ENCODE measurements around the gene CCDC134.

The CCDC134 gene

GRCh38 chr22:41753984-41754383 is 46.5 kb upstream of the CCDC134 start:
- POLR2A ChIA-PET, result interaction anchor here (0.6 kb wide), 1 partner anchor 126 kb away, joined by 4 read pairs; no protein-coding TSS in a partner anchor
- CTCF ChIA-PET, result interaction anchor here (0.7 to 2.5 kb wide), 4 partner anchors 9 to 105 kb away, joined by 3 to 8 read pairs (median 6); no protein-coding TSS in a partner anchor
- no peak overlapping the region for H3K4me3 ChIP-seq (ENCODE audit: low read depth, low read length)
- H3K4me1 ChIP-seq (ENCODE audit: control insufficient read depth, insufficient read depth, low read length), result no peaks in the 10 kb centered on the region
- no peaks in the 10 kb centered on the region for H3K9me3 ChIP-seq (ENCODE audit: control insufficient read depth, insufficient read depth, low read depth, low read length)
- no peaks in the 10 kb centered on the region for H3K36me3 ChIP-seq (ENCODE audit: control insufficient read depth in 2 of 2, insufficient read depth in 1 of 2, low read length in 2 of 2)
- no peak overlapping the region for H3K27ac ChIP-seq (ENCODE audit: extremely low read depth, low read depth, low read length)
- TF ChIP-seq ZNF837 (tag by site-specific recombination; IDR thresholded peaks at IDR 0.05) (no peak), ZNF529 (tag by site-specific recombination; IDR thresholded peaks at IDR 0.05; ENCODE audit: insufficient replicate concordance) (no peak), ZIC2 (tag by site-specific recombination; IDR thresholded peaks at IDR 0.05) (no peak), ZXDB (tag by site-specific recombination; IDR thresholded peaks at IDR 0.05) (no peak), ZNF211 (tag by site-specific recombination; IDR thresholded peaks at IDR 0.05; ENCODE audit: low read depth) (no peak), ZNF670 (tag by site-specific recombination; IDR thresholded peaks at IDR 0.05; ENCODE audit: low read depth) (no peak), ZNF433 (tag by site-specific recombination; IDR thresholded peaks at IDR 0.05; ENCODE audit: low read depth) (no peak), ZEB2 (tag by site-specific recombination; IDR thresholded peaks at IDR 0.05) (no peak), ZBTB26 (tag by site-specific recombination; optimal IDR thresholded peaks at IDR 0.05) (no peak), ZNF416 (tag by site-specific recombination; IDR thresholded peaks at IDR 0.05) (no peak), SP3 (tag by site-specific recombination; IDR thresholded peaks at IDR 0.05) (no peak), SP2 (tag by site-specific recombination; IDR thresholded peaks at IDR 0.05) (no peak), ZNF184 (tag by site-specific recombination; IDR thresholded peaks at IDR 0.05) (no peak), ZNF747 (tag by site-specific recombination; IDR thresholded peaks at IDR 0.05) (no peak), ZNF266 (tag by site-specific recombination; IDR thresholded peaks at IDR 0.05; ENCODE audit: low read depth) (no peak), HOXC10 (CRISPR knock-in tag; IDR thresholded peaks at IDR 0.05) (no peak), ZNF138 (tag by site-specific recombination; IDR thresholded peaks at IDR 0.05; ENCODE audit: borderline replicate concordance) (no peak), ZNF843 (tag by site-specific recombination; IDR thresholded peaks at IDR 0.05) (no peak)

- H3K4me3 ChIP-seq (ENCODE audit: low read depth, low read length), result no peak overlapping the region
- ChIA-PET POLR2A (no interaction called here), CTCF (interaction anchor here (0.8 to 4.9 kb wide), 2 partner anchors 11 to 60 kb away, joined by 4 to 27 read pairs; no protein-coding TSS in a partner anchor)
Observed at GRCh38 chr22:41757502-41757901, 43.0 kb upstream of the CCDC134 start.

More at GRCh38 chr22:41757502-41757901, 43.0 kb upstream of the CCDC134 start:
- no peak overlapping the region for H3K27ac ChIP-seq (ENCODE audit: extremely low read depth, low read depth, low read length)
- no peaks in the 10 kb centered on the region for H3K36me3 ChIP-seq (ENCODE audit: control insufficient read depth in 2 of 2, insufficient read depth in 1 of 2, low read length in 2 of 2)
- H3K4me1 ChIP-seq (ENCODE audit: control insufficient read depth, insufficient read depth, low read length), result no peaks in the 10 kb centered on the region
- no peak for TF ChIP-seq ZFP41 (tag by site-specific recombination; IDR thresholded peaks at IDR 0.05; ENCODE audit: borderline replicate concordance)
- no peak for TF ChIP-seq RBAK (tag by site-specific recombination; IDR thresholded peaks at IDR 0.05)
- TF ChIP-seq ZNF335 (tag by site-specific recombination; conservative IDR thresholded peaks at IDR 0.05), result no peak
- TF ChIP-seq TRIM28 (IDR thresholded peaks at IDR 0.05; ENCODE audit: borderline replicate concordance, low read length), result no peak
- TF ChIP-seq ZNF248 (tag by site-specific recombination; IDR thresholded peaks at IDR 0.05), result no peak
- no peak for TF ChIP-seq ZNF404 (tag by site-specific recombination; IDR thresholded peaks at IDR 0.05)
- TF ChIP-seq ZNF157 (tag by site-specific recombination; IDR thresholded peaks at IDR 0.05), result no peak
- no peak for TF ChIP-seq ZNF513 (tag by site-specific recombination; IDR thresholded peaks at IDR 0.05)
- TF ChIP-seq ZNF776 (tag by site-specific recombination; IDR thresholded peaks at IDR 0.05; ENCODE audit: borderline replicate concordance), result no peak
- H3K9me3 ChIP-seq (ENCODE audit: control insufficient read depth, insufficient read depth, low read depth, low read length), result no peaks in the 10 kb centered on the region

Data from HEK293 (cell line).